ENCODE data around the gene FLACC1.

GRCh38 chr2:201280191-201281040 lies 76.7 kb downstream of the FLACC1 start:
- TF ChIP-seq POLR2AphosphoS5 (IDR thresholded peaks at IDR 0.05; ENCODE audit: low read depth, low read length) (no peak), POLR2A (IDR thresholded peaks at IDR 0.05; ENCODE audit: low read depth, low read length) (no peak)
